Stomach smooth muscle (tissue), 2 donors: ENCODE measurements around the gene MFAP4.

Experiments used
- H3K27ac ChIP-seq: one replicate; pipeline ENCODE4 v1.7.0; 2013; ENCODE audit warnings: mild to moderate bottlenecking, low read length, inconsistent platforms
- H3K27me3 ChIP-seq, 2 donors: one replicate each; pipeline ENCODE4 v1.7.0; 2013; ENCODE audit warnings: low read length in 2 of 2; ENCODE audit not compliant: insufficient read depth in 2 of 2, control insufficient read depth in 1 of 2
- H3K36me3 ChIP-seq, 2 donors: one replicate each; pipeline ENCODE4 v1.7.0; 2013; ENCODE audit warnings: low read length in 2 of 2; ENCODE audit not compliant: control insufficient read depth in 2 of 2, insufficient read depth in 2 of 2
- H3K4me1 ChIP-seq: one replicate; pipeline ENCODE4 v1.7.0; 2013; ENCODE audit warnings: low read length; ENCODE audit not compliant: control insufficient read depth, insufficient read depth
- H3K4me3 ChIP-seq, 2 donors: one replicate each; pipeline ENCODE4 v1.7.0; 2013; ENCODE audit warnings: low read length in 2 of 2
- H3K9ac ChIP-seq, 2 donors: one replicate each; pipeline ENCODE4 v1.7.0; 2013; ENCODE audit warnings: low read length in 2 of 2, mild to moderate bottlenecking in 1 of 2
- H3K9me3 ChIP-seq, 2 donors: one replicate each; pipeline ENCODE4 v1.7.0; 2013; ENCODE audit warnings: low read length in 2 of 2; ENCODE audit not compliant: control insufficient read depth in 2 of 2
- donor health status: healthy.
- donor health status: Pancreatic carcinoma.

Gene MFAP4

GRCh38 chr17:19369107-19369778 lies 17.7 kb downstream of the MFAP4 start:
- H3K36me3 ChIP-seq, result no peaks in the 10 kb centered on the region
- H3K4me3 ChIP-seq, result no peak overlapping the region
- H3K27ac ChIP-seq, result no peak overlapping the region
- H3K9me3 ChIP-seq, result no peaks in the 10 kb centered on the region
- no peaks in the 10 kb centered on the region for H3K27me3 ChIP-seq
- H3K9ac ChIP-seq, result no peak overlapping the region
- peaks cover 2% of the 10 kb centered on the region for H3K4me1 ChIP-seq

GRCh38 chr17:19368229-19368628 lies 18.8 kb downstream of the MFAP4 start:
- Histone ChIP-seq H3K9me3 (no peaks in the 10 kb centered on the region), H3K27me3 (no peaks in the 10 kb centered on the region), H3K27ac (no peak overlapping the region), H3K36me3 (no peaks in the 10 kb centered on the region), H3K4me3 (no peak overlapping the region), H3K9ac (no peak overlapping the region), H3K4me1 (peaks cover 4% of the 10 kb centered on the region)

- H3K27ac ChIP-seq, result no peak overlapping the region
Measured at GRCh38 chr17:19366637-19366972, 20.4 kb downstream of the MFAP4 start.

GRCh38 chr17:19365833-19366636 lies 21.0 kb downstream of the MFAP4 start:
- Histone ChIP-seq H3K4me3 (no peak overlapping the region), H3K9me3 (no peaks in the 10 kb centered on the region), H3K9ac (no peak overlapping the region), H3K27me3 (no peaks in the 10 kb centered on the region), H3K4me1 (peaks cover 14% of the 10 kb centered on the region), H3K27ac (no peak overlapping the region), H3K36me3 (no peaks in the 10 kb centered on the region)

More at GRCh38 chr17:19366637-19366972, 20.4 kb downstream of the MFAP4 start:
- Histone ChIP-seq H3K9me3 (no peaks in the 10 kb centered on the region), H3K4me1 (peaks cover 13% of the 10 kb centered on the region), H3K27me3 (no peaks in the 10 kb centered on the region), H3K9ac (no peak overlapping the region), H3K4me3 (no peak overlapping the region), H3K36me3 (no peaks in the 10 kb centered on the region)

GRCh38 chr17:19365499-19365817 lies 21.5 kb downstream of the MFAP4 start:
- Histone ChIP-seq H3K4me3 (no peak overlapping the region), H3K27ac (no peak overlapping the region), H3K9me3 (no peaks in the 10 kb centered on the region), H3K9ac (no peak overlapping the region), H3K36me3 (no peaks in the 10 kb centered on the region), H3K27me3 (no peaks in the 10 kb centered on the region), H3K4me1 (peaks cover 11% of the 10 kb centered on the region)

- H3K9me3 ChIP-seq, result no peaks in the 10 kb centered on the region
- peaks cover 11% of the 10 kb centered on the region for H3K4me1 ChIP-seq
- H3K27ac ChIP-seq, result no peak overlapping the region
- no peaks in the 10 kb centered on the region for H3K36me3 ChIP-seq
- no peak overlapping the region for H3K9ac ChIP-seq
- no peaks in the 10 kb centered on the region for H3K27me3 ChIP-seq
- no peak overlapping the region for H3K4me3 ChIP-seq
Measured at GRCh38 chr17:19364699-19365498, 22.1 kb downstream of the MFAP4 start.

- H3K27ac ChIP-seq, result no peak overlapping the region
- no peaks in the 10 kb centered on the region for H3K9me3 ChIP-seq
- H3K36me3 ChIP-seq, result no peaks in the 10 kb centered on the region
- H3K4me3 ChIP-seq, result peak overlapping the region in 1 of 2 donors; percentile 89
- no peak overlapping the region for H3K9ac ChIP-seq
- H3K27me3 ChIP-seq, result no peaks in the 10 kb centered on the region
- H3K4me1 ChIP-seq, result peaks cover 11% of the 10 kb centered on the region
Measured at GRCh38 chr17:19363460-19364035, 23.4 kb downstream of the MFAP4 start.

GRCh38 chr17:19363114-19363438 lies 23.9 kb downstream of the MFAP4 start:
- Histone ChIP-seq H3K4me1 (peaks cover 11% of the 10 kb centered on the region), H3K9ac (no peak overlapping the region), H3K36me3 (peaks cover 0 to 2% of the 10 kb centered on the region in 2 donors), H3K27me3 (no peaks in the 10 kb centered on the region), H3K9me3 (no peaks in the 10 kb centered on the region), H3K4me3 (peak overlapping the region; percentile 89 to 92), H3K27ac (peak overlapping the region; percentile 70)

GRCh38 chr17:19362277-19363113 lies 24.5 kb downstream of the MFAP4 start, which contains the start of gene B9D1:
TSS of gene B9D1 (minus strand) at chr17:19362723. CDS start at chr17:19362569, 154 bp downstream.
- H3K4me3 ChIP-seq, result peak within 1 kb of the TSS; percentile 89 to 92
- H3K27ac ChIP-seq, result peak within 1 kb of the TSS; percentile 70
- H3K9ac ChIP-seq, result peak within 1 kb of the TSS; percentile 56 to 81
- H3K9me3 ChIP-seq, result no peaks in the 10 kb centered on the region
- peaks cover 11% of the 10 kb centered on the region for H3K4me1 ChIP-seq
- no peaks in the 10 kb centered on the region for H3K27me3 ChIP-seq
- H3K36me3 ChIP-seq, result peaks cover 0 to 5% of the 10 kb centered on the region in 2 donors

GRCh38 chr17:19361944-19362276 lies 25.1 kb downstream of the MFAP4 start:
- Histone ChIP-seq H3K4me3 (peak overlapping the region; percentile 89 to 92), H3K27me3 (no peaks in the 10 kb centered on the region), H3K9ac (peak overlapping the region; percentile 56 to 81), H3K36me3 (peaks cover 3 to 10% of the 10 kb centered on the region in 2 donors), H3K4me1 (peaks cover 11% of the 10 kb centered on the region), H3K27ac (peak overlapping the region; percentile 70), H3K9me3 (no peaks in the 10 kb centered on the region)
